Lower leg skin (tissue), 4 donors: ENCODE results near the gene FAM72B. TPM values are rescaled to one million over a fixed set of nuclear protein-coding genes. Genes with fewer than 3 reads are reported as not detected.
A peak's percentile ranks its signal among the peaks of the same experiment; 100 is the strongest.
"Not testable (repeated sequence)": the region's sequence is repeated elsewhere in the genome, so short reads cannot be mapped to it uniquely, and the experiment has no call there.

Source experiments
- DNase-seq, 2 donors: peaks; one replicate each; pipeline ENCODE4 v3.0.0-alpha.2; 2019; ENCODE audit warnings: low spot score in 2 of 2
- H3K4me3 ChIP-seq: fragments of 200-600 bp; sonication (generic); 2 replicates; pipeline ENCODE4 v1.5.1; 2017; ENCODE audit warnings: mild to moderate bottlenecking, low read depth; ENCODE audit not compliant: poor library complexity, severe bottlenecking
- WGBS, 2 donors: methylation state at CpG; one replicate each; pipeline ENCODE4 v1.1.5; 2018; 5-methylcytosine and 5-hydroxymethylcytosine counted together
- intact Hi-C: fragments of 100-400 bp; cut with DNase I; formaldehyde crosslinking; loops from one replicate; pipeline ENCODE4 v1.15.0; 2023; ENCODE audit warnings: low total_unique reads
- total RNA-seq, 4 donors: library from RNA; depleted of rRNA; stranded (reverse); fragments of >200 nt; gene quantifications; one replicate each; pipeline ENCODE4 v1.1.0, GENCODE V29; 2016

FAM72B gene
- total RNA-seq, 4 donors from 2014 or later: 0.88 to 3.3 (median 1.6) TPM

DNA sequence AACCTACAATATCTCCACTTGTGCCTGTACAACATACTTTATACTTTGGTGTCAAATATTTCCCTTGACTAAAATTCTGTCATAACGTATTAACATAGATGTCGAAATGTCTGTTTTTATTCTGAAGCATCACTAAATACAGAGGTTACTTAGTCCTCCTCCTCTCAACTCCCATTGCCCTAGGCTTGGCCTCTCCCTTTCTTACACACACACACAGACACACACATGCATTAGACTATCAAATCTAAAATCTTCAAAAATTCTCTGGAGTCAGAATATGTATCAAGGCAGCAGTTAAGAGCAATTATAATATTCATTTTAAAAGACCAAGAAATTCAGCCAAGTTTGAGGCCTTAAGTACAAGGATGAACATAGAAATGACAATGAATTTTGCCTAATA lies 7.5 kb downstream of the FAM72B start:
- intact Hi-C loops, H3K4me3 ChIP-seq, DNase-seq: not testable (repeated sequence)
- 73 to 82% methylated on average over 2 of the region's 2 CpGs for WGBS, 2 donors

DNA sequence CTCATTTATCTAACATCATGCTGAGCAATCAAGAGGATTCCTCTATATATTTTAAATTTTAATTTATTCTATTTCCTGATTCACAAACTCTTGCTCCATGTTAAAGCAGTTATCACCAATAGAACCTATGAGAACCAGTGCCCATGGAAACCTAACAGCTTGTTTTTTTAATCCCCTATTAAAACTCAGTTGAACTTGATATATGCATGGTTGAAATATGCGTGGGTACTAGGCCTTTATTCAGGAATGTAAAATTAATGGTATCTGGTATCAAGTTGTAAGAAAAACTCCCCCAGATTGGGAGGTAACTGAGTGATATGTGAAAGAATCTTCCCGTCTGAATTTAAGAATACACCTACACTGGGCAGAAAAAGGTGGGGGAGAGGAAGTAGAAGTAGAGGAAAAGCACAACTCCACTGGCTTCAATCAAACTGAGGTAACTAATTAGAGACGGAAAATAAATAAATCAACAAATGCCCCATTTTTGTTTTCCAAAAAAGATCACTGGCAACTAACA lies 15.9 kb downstream of the FAM72B start:
- DNase-seq, H3K4me3 ChIP-seq, intact Hi-C loops: not testable (repeated sequence)
- WGBS, 2 donors: 88 to 100% methylated on average over 2 of the region's 3 CpGs

GRCh38 chr1:121167225-121167738 lies 16.9 kb downstream of the FAM72B start:
- H3K4me3 ChIP-seq, intact Hi-C loops, DNase-seq: not testable (repeated sequence)
- 38 to 44% methylated on average over 2 of the region's 2 CpGs for WGBS, 2 donors

- H3K4me3 ChIP-seq, intact Hi-C loops, DNase-seq: not testable (repeated sequence)
Measured at GRCh38 chr1:121165296-121165695, 18.8 kb downstream of the FAM72B start.

- H3K4me3 ChIP-seq, intact Hi-C loops, DNase-seq: not testable (repeated sequence)
- 51 to 62% methylated on average over 3 to 4 of the region's 5 CpGs for WGBS, 2 donors
Measured at GRCh38 chr1:121163850-121164757, 20.0 kb downstream of the FAM72B start.

GRCh38 chr1:121161199-121161901 lies 22.8 kb downstream of the FAM72B start:
- DNase-seq, H3K4me3 ChIP-seq, intact Hi-C loops: not testable (repeated sequence)
- 59 to 78% methylated on average over 3 of the region's 6 CpGs for WGBS, 2 donors

DNA sequence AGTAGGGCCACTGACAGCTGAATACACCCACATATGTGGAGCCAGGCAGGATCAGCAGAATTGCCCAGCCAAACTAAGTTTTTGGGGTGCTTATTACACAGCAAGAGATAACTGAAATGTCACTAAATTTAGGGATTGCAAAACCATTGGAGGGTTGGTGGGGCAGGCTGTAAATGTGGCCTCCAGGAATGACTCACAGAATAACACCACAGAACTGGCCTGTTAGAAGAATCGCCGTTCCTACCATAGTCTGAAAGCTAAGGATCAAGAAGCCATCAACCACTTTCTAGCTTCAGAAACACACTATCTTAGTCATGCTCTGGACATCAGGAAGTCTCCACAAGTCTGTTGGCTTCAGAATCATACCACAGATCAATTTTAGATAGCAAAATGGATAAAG lies 24.0 kb downstream of the FAM72B start:
- WGBS, 2 donors: 74 to 83% methylated on average over 2 of the region's 2 CpGs
- DNase-seq, H3K4me3 ChIP-seq, intact Hi-C loops: not testable (repeated sequence)

GRCh38 chr1:121157609-121158008 lies 26.5 kb downstream of the FAM72B start:
- H3K4me3 ChIP-seq, DNase-seq, intact Hi-C loops: not testable (repeated sequence)
- 50% methylated on average over 1 of the region's 2 CpGs; no CpG with 5 or more reads in 1 of the 2 donors for WGBS, 2 donors

GRCh38 chr1:121156958-121157603 lies 27.1 kb downstream of the FAM72B start:
- no CpG with 5 or more reads among the region's 4 CpGs for WGBS, 2 donors
- DNase-seq, H3K4me3 ChIP-seq, intact Hi-C loops: not testable (repeated sequence)

- H3K4me3 ChIP-seq, intact Hi-C loops: not testable (repeated sequence)
- whole genome bisulfite sequencing, 2 donors: 51 to 61% methylated on average over 6 of the region's 6 CpGs
- peak in 1 of 2 donors; percentile 27 for DNase-seq
Measured at GRCh38 chr1:121155671-121156358, 28.3 kb downstream of the FAM72B start.

GRCh38 chr1:121154811-121155210 lies 29.3 kb downstream of the FAM72B start:
- DNase-seq, H3K4me3 ChIP-seq, intact Hi-C loops: not testable (repeated sequence)
- WGBS, 2 donors: 86% methylated on average over 1 of the region's 2 CpGs; no CpG with 5 or more reads in 1 of the 2 donors

- DNase-seq, intact Hi-C loops, H3K4me3 ChIP-seq: not testable (repeated sequence)
Measured at GRCh38 chr1:121152788-121153187, 31.4 kb downstream of the FAM72B start.

DNA sequence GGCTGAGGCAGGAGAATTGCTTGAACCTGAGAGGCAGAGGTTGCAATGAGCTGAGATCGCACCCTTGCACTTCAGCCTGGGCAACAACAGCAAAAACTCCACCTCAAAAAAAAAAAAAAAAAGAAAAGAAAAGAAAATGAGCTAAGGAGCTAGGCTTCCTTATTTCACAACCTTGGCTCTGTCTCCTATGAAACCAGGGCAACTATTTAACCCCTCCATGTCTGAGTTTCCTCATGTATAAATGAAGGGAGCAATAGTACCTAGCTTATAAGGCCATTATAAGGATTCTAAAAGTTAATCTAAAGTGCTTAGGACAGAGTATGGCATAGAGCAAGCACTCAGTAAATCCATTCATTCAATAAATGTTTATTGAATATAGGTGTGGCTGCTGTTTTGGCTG lies 32.8 kb downstream of the FAM72B start:
- intact Hi-C loops: not testable (repeated sequence)
- 33 to 40% methylated on average over 1 of the region's 1 CpG for WGBS, 2 donors

More for the DNA sequence above, 32.8 kb downstream of the FAM72B start:
- DNase-seq, H3K4me3 ChIP-seq: not testable (repeated sequence)
